ENCODE measurements around the gene HSP90B1. TPM values are rescaled to one million over a fixed set of nuclear protein-coding genes. Genes with fewer than 3 reads are reported as not detected.

The HSP90B1 gene
- total and polyA plus RNA-seq, 10 of the 15 experiments (the other 5 are each of a cell fraction or from before 2014, with no cell fraction given) = 254 to 968 (median 560) TPM

DNA sequence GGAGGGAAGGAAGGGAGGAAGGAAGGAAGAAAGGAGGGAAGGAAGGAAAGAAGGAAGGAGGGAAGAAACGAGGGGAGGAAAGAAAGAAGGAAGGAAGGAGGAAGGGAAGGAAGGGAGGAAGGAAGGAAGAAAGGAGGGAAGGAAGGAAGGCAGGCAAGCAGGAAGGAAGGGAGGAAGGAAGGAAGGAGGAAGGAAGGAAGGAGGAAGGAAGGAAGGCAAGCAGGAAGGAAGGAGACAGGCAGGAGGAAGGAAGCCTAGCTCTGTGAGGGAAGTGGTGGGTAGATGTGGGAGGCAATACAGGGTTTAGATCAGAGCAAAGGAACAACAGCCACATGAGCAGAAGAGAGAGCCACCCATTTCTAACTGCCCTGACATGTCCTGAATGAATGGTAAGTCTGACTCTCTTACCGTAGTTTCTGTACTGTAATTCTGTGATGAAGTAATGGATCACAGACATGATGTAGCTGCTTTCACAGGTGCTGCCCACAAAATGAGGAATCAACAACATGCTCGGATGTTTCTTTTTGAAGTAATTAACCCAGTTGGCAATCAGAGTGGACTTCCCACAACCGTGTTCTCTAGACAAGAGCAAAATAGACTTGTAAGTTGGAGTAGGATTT is 24.4 kb upstream of the HSP90B1 start:
- SMC1A ChIA-PET (ENCODE audit: uncharacterized antibody, unreplicated experiment) = interaction anchor here (1.0 kb wide), 1 partner anchor 11 kb away, joined by 3 read pairs; no protein-coding TSS in a partner anchor
- in situ Hi-C loops (cut with MboI) (no loop called here), intact Hi-C loops (cut with micrococcal nuclease; ENCODE audit: unreplicated experiment) (no loop called here)
- no TSS peak for BruUV-seq (replicated peaks)
- Histone ChIP-seq H3K9me3 (replicated peaks; ENCODE audit: control insufficient read depth, insufficient read depth, low read length) (no peaks in the 10 kb centered on the region), H3K9ac (ENCODE audit: control insufficient read depth, insufficient read depth, low read length) (no peak overlapping the region), H3K4me3 (no peak overlapping the region), H3K79me2 (ENCODE audit: control insufficient read depth, insufficient read depth, low read length) (no peaks in the 10 kb centered on the region), H3K27me3 (replicated peaks in 1 of 2; ENCODE audit: control insufficient read depth in 2 of 2, insufficient read depth in 2 of 2, low read length in 1 of 2) (no peaks in the 10 kb centered on the region), H3K36me3 (ENCODE audit: control insufficient read depth in 2 of 2, insufficient read depth in 2 of 2, low read length in 1 of 2) (no peaks in the 10 kb centered on the region), H3K4me1 (ENCODE audit: control insufficient read depth, insufficient read depth, low read length) (peaks cover 16% of the 10 kb centered on the region), H3K27ac (ENCODE audit: control insufficient read depth, insufficient read depth) (no peak overlapping the region), H3K4me2 (ENCODE audit: control insufficient read depth, insufficient read depth) (peak overlapping the region; percentile 18), H4K20me1 (ENCODE audit: control insufficient read depth, insufficient read depth) (no peaks in the 10 kb centered on the region), H2AFZ (ENCODE audit: control insufficient read depth, low read depth, low read length) (peak overlapping the region; percentile 37; the same call in 1 of the 2 replicates)
- CTCF ChIA-PET = no interaction called here
- FAIRE-seq (no peak), ATAC-seq (peak; percentile 54), DNase-seq (ENCODE audit: low read depth, low spot score) (no peak)
- 34% methylated on average over 4 of the region's 4 CpGs for WGBS (ENCODE audit: insufficient coverage, insufficient replicate concordance, low lambda C conversion rate, missing lambda C conversion rate)
- RAD21 ChIA-PET (ENCODE audit: unreplicated experiment) = interaction anchor here (0.9 to 3.4 kb wide), 3 partner anchors 23 to 203 kb away, joined by 3 to 20 read pairs (median 3); partner anchors contain the start of gene HSP90B1
- POLR2A ChIA-PET = no interaction called here
- TF ChIP-seq HDGF (IDR thresholded peaks at IDR 0.05) (peak; percentile 78), ESRRA (IDR thresholded peaks at IDR 0.05; ENCODE audit: low read length) (no peak), ETV6 (conservative IDR thresholded peaks at IDR 0.05 in 1 of 2, IDR thresholded peaks at IDR 0.05 in 1 of 2; ENCODE audit: borderline replicate concordance in 1 of 2, low read depth in 1 of 2) (peak in 1 of 2 experiments; percentile 100; a peak in 2 of 4 replicates), WRNIP1 (IDR thresholded peaks at IDR 0.05; ENCODE audit: borderline replicate concordance, low read depth, low read length) (no peak), SUZ12 (IDR thresholded peaks at IDR 0.05; ENCODE audit: unreplicated experiment) (no peak), BCL11A (IDR thresholded peaks at IDR 0.05; ENCODE audit: low read depth, low read length) (no peak), MYC (IDR thresholded peaks at IDR 0.05; ENCODE audit: insufficient read depth, insufficient read length, insufficient replicate concordance, low read length, severe bottlenecking) (no peak), BMI1 (IDR thresholded peaks at IDR 0.05; ENCODE audit: borderline replicate concordance) (no peak), POLR2AphosphoS5 (IDR thresholded peaks at IDR 0.05; ENCODE audit: low read length) (no peak), KLF5 (IDR thresholded peaks at IDR 0.05; ENCODE audit: partially characterized antibody) (no peak), ZBED1 (IDR thresholded peaks at IDR 0.05; ENCODE audit: borderline replicate concordance) (0 out of 2 replicates have a peak, but pooled peaks have one; percentile 24), ATF7 (IDR thresholded peaks at IDR 0.05; ENCODE audit: low read depth) (peak; percentile 27; the same call in 1 of the 2 replicates), POLR2AphosphoS2 (IDR thresholded peaks at IDR 0.05; ENCODE audit: low read depth, low read length) (no peak), NFXL1 (IDR thresholded peaks at IDR 0.05; ENCODE audit: borderline replicate concordance) (no peak), IKZF1 (conservative IDR thresholded peaks at IDR 0.05) (0 out of 2 replicates have a peak, but pooled peaks have one; percentile 11), ATF3 (IDR thresholded peaks at IDR 0.05; ENCODE audit: borderline replicate concordance, extremely low read depth, low read depth, low read length) (no peak), SMC3 (IDR thresholded peaks at IDR 0.05; ENCODE audit: borderline replicate concordance, low read length) (no peak), KAT2A (conservative IDR thresholded peaks at IDR 0.05; ENCODE audit: control insufficient read depth, low read depth, low read length) (no peak)
- TF ChIP-seq, protein P1, sequence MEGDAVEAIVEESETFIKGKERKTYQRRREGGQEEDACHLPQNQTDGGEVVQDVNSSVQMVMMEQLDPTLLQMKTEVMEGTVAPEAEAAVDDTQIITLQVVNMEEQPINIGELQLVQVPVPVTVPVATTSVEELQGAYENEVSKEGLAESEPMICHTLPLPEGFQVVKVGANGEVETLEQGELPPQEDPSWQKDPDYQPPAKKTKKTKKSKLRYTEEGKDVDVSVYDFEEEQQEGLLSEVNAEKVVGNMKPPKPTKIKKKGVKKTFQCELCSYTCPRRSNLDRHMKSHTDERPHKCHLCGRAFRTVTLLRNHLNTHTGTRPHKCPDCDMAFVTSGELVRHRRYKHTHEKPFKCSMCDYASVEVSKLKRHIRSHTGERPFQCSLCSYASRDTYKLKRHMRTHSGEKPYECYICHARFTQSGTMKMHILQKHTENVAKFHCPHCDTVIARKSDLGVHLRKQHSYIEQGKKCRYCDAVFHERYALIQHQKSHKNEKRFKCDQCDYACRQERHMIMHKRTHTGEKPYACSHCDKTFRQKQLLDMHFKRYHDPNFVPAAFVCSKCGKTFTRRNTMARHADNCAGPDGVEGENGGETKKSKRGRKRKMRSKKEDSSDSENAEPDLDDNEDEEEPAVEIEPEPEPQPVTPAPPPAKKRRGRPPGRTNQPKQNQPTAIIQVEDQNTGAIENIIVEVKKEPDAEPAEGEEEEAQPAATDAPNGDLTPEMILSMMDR (IDR thresholded peaks at IDR 0.05 in 2 of 3, conservative IDR thresholded peaks at IDR 0.05 in 1 of 3; ENCODE audit: control insufficient read depth in 2 of 3, extremely low read depth in 1 of 3, insufficient read depth in 1 of 3, low read depth in 3 of 3, low read length in 3 of 3) = no peak
- TF ChIP-seq, protein P2, sequence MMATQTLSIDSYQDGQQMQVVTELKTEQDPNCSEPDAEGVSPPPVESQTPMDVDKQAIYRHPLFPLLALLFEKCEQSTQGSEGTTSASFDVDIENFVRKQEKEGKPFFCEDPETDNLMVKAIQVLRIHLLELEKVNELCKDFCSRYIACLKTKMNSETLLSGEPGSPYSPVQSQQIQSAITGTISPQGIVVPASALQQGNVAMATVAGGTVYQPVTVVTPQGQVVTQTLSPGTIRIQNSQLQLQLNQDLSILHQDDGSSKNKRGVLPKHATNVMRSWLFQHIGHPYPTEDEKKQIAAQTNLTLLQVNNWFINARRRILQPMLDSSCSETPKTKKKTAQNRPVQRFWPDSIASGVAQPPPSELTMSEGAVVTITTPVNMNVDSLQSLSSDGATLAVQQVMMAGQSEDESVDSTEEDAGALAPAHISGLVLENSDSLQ (IDR thresholded peaks at IDR 0.05) = no peak
